Liver (tissue), 9 donors: Measurements from ENCODE around the gene PARD3. TPM values are rescaled to one million over a fixed set of nuclear protein-coding genes. Genes with fewer than 3 reads are reported as not detected.

Experiments used
- DNase-seq: peaks from one replicate; pipeline ENCODE4 v3.0.0-alpha.2; 2017; ENCODE audit warnings: low spot score
- H3K27ac ChIP-seq, 2 donors: one replicate each; pipeline ENCODE4 v1.7.0; 2013; ENCODE audit warnings: inconsistent platforms in 2 of 2, low read length in 2 of 2, control low read depth in 1 of 2, low read depth in 1 of 2, mild to moderate bottlenecking in 1 of 2
- H3K27me3 ChIP-seq, 4 donors: one replicate each; pipeline versions ENCODE4 v1.6.1 to v1.7.0; 2013; ENCODE audit warnings: low read length in 3 of 4, inconsistent platforms in 1 of 4, mild to moderate bottlenecking in 1 of 4, moderate library complexity in 1 of 4; ENCODE audit not compliant: control insufficient read depth in 4 of 4, insufficient read depth in 4 of 4
- H3K36me3 ChIP-seq, 4 donors: one replicate each; pipeline versions ENCODE4 v1.6.1 to v1.7.0; 2013; ENCODE audit warnings: low read length in 3 of 4, mild to moderate bottlenecking in 3 of 4, low read depth in 1 of 4, moderate library complexity in 1 of 4; ENCODE audit not compliant: control insufficient read depth in 4 of 4, insufficient read depth in 3 of 4
- H3K4me1 ChIP-seq, 4 donors: one replicate each; pipeline versions ENCODE4 v1.6.1 to v1.7.0; 2013; ENCODE audit warnings: low read length in 3 of 4, mild to moderate bottlenecking in 3 of 4, moderate library complexity in 1 of 4; ENCODE audit not compliant: control insufficient read depth in 4 of 4, insufficient read depth in 4 of 4
- H3K4me3 ChIP-seq, 3 donors: one replicate each; pipeline versions ENCODE4 v1.6.1 to v1.7.0; 2013; ENCODE audit warnings: low read length in 3 of 3, control low read depth in 1 of 3, low read depth in 1 of 3, mild to moderate bottlenecking in 1 of 3
- H3K9ac ChIP-seq, 2 donors: one replicate each; pipeline ENCODE4 v1.7.0; 2013; ENCODE audit warnings: low read length in 2 of 2, mild to moderate bottlenecking in 2 of 2, moderate library complexity in 2 of 2, control low read depth in 1 of 2, low read depth in 1 of 2
- H3K9me3 ChIP-seq, 4 donors: one replicate each; pipeline versions ENCODE4 v1.6.1 to v1.7.0; 2013; ENCODE audit warnings: low read length in 3 of 4; ENCODE audit not compliant: control insufficient read depth in 4 of 4
- EGR1 ChIP-seq, 2 donors: IDR thresholded peaks; 2 replicates each; pipeline ENCODE4 v1.6.1; 2016 to 2018; ENCODE audit warnings: antibody characterized with exemption in 2 of 2, low read depth in 2 of 2
- FOXA1 ChIP-seq: IDR thresholded peaks from 2 replicates; pipeline ENCODE4 v1.6.1; 2016; ENCODE audit warnings: antibody characterized with exemption
- FOXA2 ChIP-seq: IDR thresholded peaks from 2 replicates; pipeline ENCODE4 v1.6.1; 2016; ENCODE audit warnings: antibody characterized with exemption
- GABPA ChIP-seq, 2 donors: IDR thresholded peaks in 1 of 2; conservative IDR thresholded peaks in 1 of 2; 2 replicates each; pipeline ENCODE4 v1.6.1; 2016; ENCODE audit warnings: antibody characterized with exemption in 2 of 2, mild to moderate bottlenecking in 1 of 2, moderate library complexity in 1 of 2
- HNF4A ChIP-seq, 2 donors: conservative IDR thresholded peaks; 2 replicates each; pipeline ENCODE4 v1.6.1; 2016; ENCODE audit warnings: antibody characterized with exemption in 2 of 2, mild to moderate bottlenecking in 2 of 2
- HNF4G ChIP-seq: IDR thresholded peaks from 2 replicates; pipeline ENCODE4 v1.6.1; 2016; ENCODE audit warnings: antibody characterized with exemption
- JUND ChIP-seq, 2 donors: IDR thresholded peaks; 2 replicates each; pipeline ENCODE4 v1.6.1; 2016; ENCODE audit warnings: antibody characterized with exemption in 2 of 2
- NR2F2 ChIP-seq: IDR thresholded peaks from 2 replicates; pipeline ENCODE4 v1.6.1; 2016; ENCODE audit warnings: antibody characterized with exemption
- RAD21 ChIP-seq, 2 donors: IDR thresholded peaks; 2 replicates each; pipeline ENCODE4 v1.6.1; 2016; ENCODE audit warnings: antibody characterized with exemption in 2 of 2, mild to moderate bottlenecking in 2 of 2
- REST ChIP-seq: IDR thresholded peaks from 2 replicates; pipeline ENCODE4 v1.6.1; 2016; ENCODE audit warnings: antibody characterized with exemption, mild to moderate bottlenecking
- RXRA ChIP-seq, 2 donors: IDR thresholded peaks; 2 replicates each; pipeline ENCODE4 v1.6.1; 2017 to 2018; ENCODE audit warnings: antibody characterized with exemption in 2 of 2, mild to moderate bottlenecking in 1 of 2
- SP1 ChIP-seq: IDR thresholded peaks from 2 replicates; pipeline ENCODE4 v1.6.1; 2018; ENCODE audit warnings: antibody characterized with exemption, mild to moderate bottlenecking
- TAF1 ChIP-seq: conservative IDR thresholded peaks from 2 replicates; pipeline ENCODE4 v1.6.1; 2016; ENCODE audit warnings: antibody characterized with exemption, mild to moderate bottlenecking
- YY1 ChIP-seq: IDR thresholded peaks from 2 replicates; pipeline ENCODE4 v1.6.1; 2016; ENCODE audit warnings: antibody characterized with exemption, mild to moderate bottlenecking
- WGBS: extraction: QIAGEN DNeasy Blood & Tissue Kit; methylation state at CpG from one replicate; pipeline ENCODE4 v1.1.7; 2013; 5-methylcytosine and 5-hydroxymethylcytosine counted together
- polyA plus RNA-seq, 2 donors: library from polyadenylated mRNA; stranded (reverse) in 1 of 2; unstranded in 1 of 2; fragments of 200-250 nt in 1 of 2; fragments of >200 nt in 1 of 2; fragmentation: Nextera tagmentation in 1 of 2; extraction: Ambion mirVana in 1 of 2; gene quantifications; one replicate each; pipeline versions ENCODE4 v1.2.1 to v1.2.3, GENCODE V29; 2013 to 2015
- total RNA-seq, 2 donors: library from RNA; depleted of rRNA; stranded (reverse); fragments of >200 nt; gene quantifications; one replicate each; pipeline ENCODE4 v1.2.3, GENCODE V29; 2014
- TF ChIP-seq, protein P1 (sequence below): IDR thresholded peaks from 2 replicates; pipeline ENCODE4 v1.6.1; 2016; ENCODE audit warnings: antibody characterized with exemption
- TF ChIP-seq, protein P2 (sequence below): IDR thresholded peaks from 2 replicates; pipeline ENCODE4 v1.6.1; 2016; ENCODE audit warnings: antibody characterized with exemption
- TF ChIP-seq, protein P3 (sequence below): IDR thresholded peaks from 2 replicates; pipeline ENCODE4 v1.6.1; 2016; ENCODE audit warnings: antibody characterized with exemption
- TF ChIP-seq, protein P4 (sequence below): fragments of 150-350 bp; IDR thresholded peaks from 2 replicates; pipeline ENCODE4 v1.5.1; 2017; ENCODE audit warnings: improper control_type of control experiment, low read depth, low read length; ENCODE audit not compliant: missing input control
- donor health status: healthy.
- donor health status: healthy.
- donor health status: healthy.
- donor health status: healthy.
- donor health status: healthy.

PARD3 gene
- total and polyA plus RNA-seq, 4 donors, result 12.3 to 43.8 (median 13.5) TPM

DNA sequence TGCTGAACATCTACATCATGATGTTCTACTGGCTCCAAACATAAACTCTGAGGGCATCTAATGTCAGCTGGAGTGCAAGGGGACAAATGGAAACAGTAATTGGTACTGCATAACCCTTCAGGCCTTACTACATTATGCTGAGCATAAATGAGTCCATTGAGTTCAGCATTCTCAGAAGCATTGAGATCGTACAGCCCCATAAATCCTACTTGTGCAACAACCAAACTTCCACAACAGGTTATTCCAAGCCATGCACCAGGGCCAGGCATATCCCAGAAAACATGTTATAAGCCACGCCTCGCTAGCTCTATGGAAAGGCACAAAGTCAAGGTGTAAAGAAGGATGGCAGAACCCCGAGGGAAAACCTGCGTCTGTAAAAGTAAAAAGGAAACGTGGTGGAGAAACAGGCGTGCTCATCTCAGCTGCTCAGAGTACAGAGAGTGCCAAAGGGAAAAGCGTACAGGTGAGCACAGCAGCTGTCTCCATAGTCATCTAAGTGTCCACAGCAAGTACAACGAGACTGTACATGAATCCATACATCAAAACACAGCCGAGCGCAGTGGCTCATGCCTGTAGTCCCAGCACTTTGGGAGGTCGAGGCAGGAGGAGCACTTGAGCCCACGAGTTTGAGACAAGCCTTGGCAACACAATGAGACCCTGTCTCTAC lies 124.6 kb downstream of the PARD3 start:
- TF ChIP-seq, protein P1, sequence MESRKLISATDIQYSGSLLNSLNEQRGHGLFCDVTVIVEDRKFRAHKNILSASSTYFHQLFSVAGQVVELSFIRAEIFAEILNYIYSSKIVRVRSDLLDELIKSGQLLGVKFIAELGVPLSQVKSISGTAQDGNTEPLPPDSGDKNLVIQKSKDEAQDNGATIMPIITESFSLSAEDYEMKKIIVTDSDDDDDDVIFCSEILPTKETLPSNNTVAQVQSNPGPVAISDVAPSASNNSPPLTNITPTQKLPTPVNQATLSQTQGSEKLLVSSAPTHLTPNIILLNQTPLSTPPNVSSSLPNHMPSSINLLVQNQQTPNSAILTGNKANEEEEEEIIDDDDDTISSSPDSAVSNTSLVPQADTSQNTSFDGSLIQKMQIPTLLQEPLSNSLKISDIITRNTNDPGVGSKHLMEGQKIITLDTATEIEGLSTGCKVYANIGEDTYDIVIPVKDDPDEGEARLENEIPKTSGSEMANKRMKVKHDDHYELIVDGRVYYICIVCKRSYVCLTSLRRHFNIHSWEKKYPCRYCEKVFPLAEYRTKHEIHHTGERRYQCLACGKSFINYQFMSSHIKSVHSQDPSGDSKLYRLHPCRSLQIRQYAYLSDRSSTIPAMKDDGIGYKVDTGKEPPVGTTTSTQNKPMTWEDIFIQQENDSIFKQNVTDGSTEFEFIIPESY, result no peak
- TF ChIP-seq FOXA1 (no peak), SP1 (no peak), RXRA (IDR thresholded peaks at IDR 0.05) (no peak), FOXA2 (no peak), NR2F2 (no peak), GABPA (IDR thresholded peaks at IDR 0.05 in 1 of 2, conservative IDR thresholded peaks at IDR 0.05 in 1 of 2) (no peak), EGR1 (IDR thresholded peaks at IDR 0.05; ENCODE audit: low read depth in 2 of 2) (no peak), HNF4A (conservative IDR thresholded peaks at IDR 0.05) (no peak), YY1 (no peak), JUND (IDR thresholded peaks at IDR 0.05) (no peak), TAF1 (no peak), HNF4G (no peak), REST (no peak), RAD21 (IDR thresholded peaks at IDR 0.05) (no peak)
- TF ChIP-seq, protein P2, sequence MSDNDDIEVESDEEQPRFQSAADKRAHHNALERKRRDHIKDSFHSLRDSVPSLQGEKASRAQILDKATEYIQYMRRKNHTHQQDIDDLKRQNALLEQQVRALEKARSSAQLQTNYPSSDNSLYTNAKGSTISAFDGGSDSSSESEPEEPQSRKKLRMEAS, result no peak
- TF ChIP-seq, protein P3, sequence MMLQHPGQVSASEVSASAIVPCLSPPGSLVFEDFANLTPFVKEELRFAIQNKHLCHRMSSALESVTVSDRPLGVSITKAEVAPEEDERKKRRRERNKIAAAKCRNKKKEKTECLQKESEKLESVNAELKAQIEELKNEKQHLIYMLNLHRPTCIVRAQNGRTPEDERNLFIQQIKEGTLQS, result no peak
- TF ChIP-seq, protein P4, sequence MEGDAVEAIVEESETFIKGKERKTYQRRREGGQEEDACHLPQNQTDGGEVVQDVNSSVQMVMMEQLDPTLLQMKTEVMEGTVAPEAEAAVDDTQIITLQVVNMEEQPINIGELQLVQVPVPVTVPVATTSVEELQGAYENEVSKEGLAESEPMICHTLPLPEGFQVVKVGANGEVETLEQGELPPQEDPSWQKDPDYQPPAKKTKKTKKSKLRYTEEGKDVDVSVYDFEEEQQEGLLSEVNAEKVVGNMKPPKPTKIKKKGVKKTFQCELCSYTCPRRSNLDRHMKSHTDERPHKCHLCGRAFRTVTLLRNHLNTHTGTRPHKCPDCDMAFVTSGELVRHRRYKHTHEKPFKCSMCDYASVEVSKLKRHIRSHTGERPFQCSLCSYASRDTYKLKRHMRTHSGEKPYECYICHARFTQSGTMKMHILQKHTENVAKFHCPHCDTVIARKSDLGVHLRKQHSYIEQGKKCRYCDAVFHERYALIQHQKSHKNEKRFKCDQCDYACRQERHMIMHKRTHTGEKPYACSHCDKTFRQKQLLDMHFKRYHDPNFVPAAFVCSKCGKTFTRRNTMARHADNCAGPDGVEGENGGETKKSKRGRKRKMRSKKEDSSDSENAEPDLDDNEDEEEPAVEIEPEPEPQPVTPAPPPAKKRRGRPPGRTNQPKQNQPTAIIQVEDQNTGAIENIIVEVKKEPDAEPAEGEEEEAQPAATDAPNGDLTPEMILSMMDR, result no peak
- no peaks in the 10 kb centered on the region for H3K27me3 ChIP-seq
- 90% methylated on average over 13 of the region's 13 CpGs for WGBS

More for the DNA sequence above, 124.6 kb downstream of the PARD3 start:
- Histone ChIP-seq H3K27ac (no peak overlapping the region), H3K9ac (no peak overlapping the region), H3K36me3 (peaks cover 0 to 3% (median 0%) of the 10 kb centered on the region in 4 donors), H3K9me3 (no peaks in the 10 kb centered on the region), H3K4me3 (no peak overlapping the region), H3K4me1 (peaks cover 0 to 10% (median 5%) of the 10 kb centered on the region in 4 donors)
- no peak for DNase-seq
